Liver (tissue), 9 donors: ENCODE results near the gene TJAP1. TPM values are rescaled to one million over a fixed set of nuclear protein-coding genes. Genes with fewer than 3 reads are reported as not detected.

Source experiments
- DNase-seq: peaks from one replicate; pipeline ENCODE4 v3.0.0-alpha.2; 2017; ENCODE audit warnings: low spot score
- H3K27ac ChIP-seq, 2 donors: one replicate each; pipeline ENCODE4 v1.7.0; 2013; ENCODE audit warnings: inconsistent platforms in 2 of 2, low read length in 2 of 2, control low read depth in 1 of 2, low read depth in 1 of 2, mild to moderate bottlenecking in 1 of 2
- H3K27me3 ChIP-seq, 4 donors: one replicate each; pipeline versions ENCODE4 v1.6.1 to v1.7.0; 2013; ENCODE audit warnings: low read length in 3 of 4, inconsistent platforms in 1 of 4, mild to moderate bottlenecking in 1 of 4, moderate library complexity in 1 of 4; ENCODE audit not compliant: control insufficient read depth in 4 of 4, insufficient read depth in 4 of 4
- H3K36me3 ChIP-seq, 4 donors: one replicate each; pipeline versions ENCODE4 v1.6.1 to v1.7.0; 2013; ENCODE audit warnings: low read length in 3 of 4, mild to moderate bottlenecking in 3 of 4, low read depth in 1 of 4, moderate library complexity in 1 of 4; ENCODE audit not compliant: control insufficient read depth in 4 of 4, insufficient read depth in 3 of 4
- H3K4me1 ChIP-seq, 4 donors: one replicate each; pipeline versions ENCODE4 v1.6.1 to v1.7.0; 2013; ENCODE audit warnings: low read length in 3 of 4, mild to moderate bottlenecking in 3 of 4, moderate library complexity in 1 of 4; ENCODE audit not compliant: control insufficient read depth in 4 of 4, insufficient read depth in 4 of 4
- H3K4me3 ChIP-seq, 3 donors: one replicate each; pipeline versions ENCODE4 v1.6.1 to v1.7.0; 2013; ENCODE audit warnings: low read length in 3 of 3, control low read depth in 1 of 3, low read depth in 1 of 3, mild to moderate bottlenecking in 1 of 3
- H3K9ac ChIP-seq, 2 donors: one replicate each; pipeline ENCODE4 v1.7.0; 2013; ENCODE audit warnings: low read length in 2 of 2, mild to moderate bottlenecking in 2 of 2, moderate library complexity in 2 of 2, control low read depth in 1 of 2, low read depth in 1 of 2
- H3K9me3 ChIP-seq, 4 donors: one replicate each; pipeline versions ENCODE4 v1.6.1 to v1.7.0; 2013; ENCODE audit warnings: low read length in 3 of 4; ENCODE audit not compliant: control insufficient read depth in 4 of 4
- ATF3 ChIP-seq: IDR thresholded peaks from 2 replicates; pipeline ENCODE4 v1.6.1; 2016; ENCODE audit warnings: antibody characterized with exemption
- CTCF ChIP-seq: fragments of 150-350 bp; IDR thresholded peaks from 2 replicates; pipeline ENCODE4 v1.5.1; 2017; ENCODE audit warnings: improper control_type of control experiment, low read depth, low read length; ENCODE audit not compliant: missing input control
- EGR1 ChIP-seq, 2 donors: IDR thresholded peaks; 2 replicates each; pipeline ENCODE4 v1.6.1; 2016 to 2018; ENCODE audit warnings: antibody characterized with exemption in 2 of 2, low read depth in 2 of 2
- FOXA1 ChIP-seq: IDR thresholded peaks from 2 replicates; pipeline ENCODE4 v1.6.1; 2016; ENCODE audit warnings: antibody characterized with exemption
- FOXA2 ChIP-seq: IDR thresholded peaks from 2 replicates; pipeline ENCODE4 v1.6.1; 2016; ENCODE audit warnings: antibody characterized with exemption
- GABPA ChIP-seq, 2 donors: IDR thresholded peaks in 1 of 2; conservative IDR thresholded peaks in 1 of 2; 2 replicates each; pipeline ENCODE4 v1.6.1; 2016; ENCODE audit warnings: antibody characterized with exemption in 2 of 2, mild to moderate bottlenecking in 1 of 2, moderate library complexity in 1 of 2
- HNF4A ChIP-seq, 2 donors: conservative IDR thresholded peaks; 2 replicates each; pipeline ENCODE4 v1.6.1; 2016; ENCODE audit warnings: antibody characterized with exemption in 2 of 2, mild to moderate bottlenecking in 2 of 2
- HNF4G ChIP-seq: IDR thresholded peaks from 2 replicates; pipeline ENCODE4 v1.6.1; 2016; ENCODE audit warnings: antibody characterized with exemption
- JUND ChIP-seq, 2 donors: IDR thresholded peaks; 2 replicates each; pipeline ENCODE4 v1.6.1; 2016; ENCODE audit warnings: antibody characterized with exemption in 2 of 2
- MAX ChIP-seq: IDR thresholded peaks from 2 replicates; pipeline ENCODE4 v1.6.1; 2016; ENCODE audit warnings: antibody characterized with exemption
- NR2F2 ChIP-seq: IDR thresholded peaks from 2 replicates; pipeline ENCODE4 v1.6.1; 2016; ENCODE audit warnings: antibody characterized with exemption
- RAD21 ChIP-seq, 2 donors: IDR thresholded peaks; 2 replicates each; pipeline ENCODE4 v1.6.1; 2016; ENCODE audit warnings: antibody characterized with exemption in 2 of 2, mild to moderate bottlenecking in 2 of 2
- REST ChIP-seq: IDR thresholded peaks from 2 replicates; pipeline ENCODE4 v1.6.1; 2016; ENCODE audit warnings: antibody characterized with exemption, mild to moderate bottlenecking
- RXRA ChIP-seq, 2 donors: IDR thresholded peaks; 2 replicates each; pipeline ENCODE4 v1.6.1; 2017 to 2018; ENCODE audit warnings: antibody characterized with exemption in 2 of 2, mild to moderate bottlenecking in 1 of 2
- SP1 ChIP-seq: IDR thresholded peaks from 2 replicates; pipeline ENCODE4 v1.6.1; 2018; ENCODE audit warnings: antibody characterized with exemption, mild to moderate bottlenecking
- TAF1 ChIP-seq: conservative IDR thresholded peaks from 2 replicates; pipeline ENCODE4 v1.6.1; 2016; ENCODE audit warnings: antibody characterized with exemption, mild to moderate bottlenecking
- YY1 ChIP-seq: IDR thresholded peaks from 2 replicates; pipeline ENCODE4 v1.6.1; 2016; ENCODE audit warnings: antibody characterized with exemption, mild to moderate bottlenecking
- ZBTB33 ChIP-seq: IDR thresholded peaks from 2 replicates; pipeline ENCODE4 v1.6.1; 2016; ENCODE audit warnings: antibody characterized with exemption
- WGBS: extraction: QIAGEN DNeasy Blood & Tissue Kit; methylation state at CpG from one replicate; pipeline ENCODE4 v1.1.7; 2013; 5-methylcytosine and 5-hydroxymethylcytosine counted together
- polyA plus RNA-seq, 2 donors: library from polyadenylated mRNA; stranded (reverse) in 1 of 2; unstranded in 1 of 2; fragments of 200-250 nt in 1 of 2; fragments of >200 nt in 1 of 2; fragmentation: Nextera tagmentation in 1 of 2; extraction: Ambion mirVana in 1 of 2; gene quantifications; one replicate each; pipeline versions ENCODE4 v1.2.1 to v1.2.3, GENCODE V29; 2013 to 2015
- total RNA-seq, 2 donors: library from RNA; depleted of rRNA; stranded (reverse); fragments of >200 nt; gene quantifications; one replicate each; pipeline ENCODE4 v1.2.3, GENCODE V29; 2014
- donor health status: healthy.
- donor health status: healthy.
- donor health status: healthy.
- donor health status: healthy.
- donor health status: healthy.

Gene TJAP1
- total and polyA plus RNA-seq, 4 donors: 6.9 to 10.3 (median 7.8) TPM

- no peak overlapping the region for H3K4me3 ChIP-seq
- H3K27me3 ChIP-seq: no peaks in the 10 kb centered on the region
- H3K9me3 ChIP-seq: no peaks in the 10 kb centered on the region
- TF ChIP-seq CTCF (no peak), RAD21 (IDR thresholded peaks at IDR 0.05) (no peak), TAF1 (no peak), FOXA1 (no peak)
- no peak overlapping the region for H3K27ac ChIP-seq
- no peak overlapping the region for H3K9ac ChIP-seq
- 95% methylated on average over 4 of the region's 4 CpGs for WGBS
- no peak for DNase-seq
- peaks cover 5 to 22% (median 17%) of the 10 kb centered on the region in 4 donors for H3K4me1 ChIP-seq
- peaks cover 7 to 59% (median 31%) of the 10 kb centered on the region in 4 donors for H3K36me3 ChIP-seq
Measured at GRCh38 chr6:43502666-43503065, 25.3 kb downstream of the TJAP1 start.

GRCh38 chr6:43503443-43503842 lies 26.1 kb downstream of the TJAP1 start:
- WGBS: 92% methylated on average over 8 of the region's 8 CpGs
- Histone ChIP-seq H3K27me3 (peaks cover 0 to 3% (median 0%) of the 10 kb centered on the region in 4 donors), H3K4me1 (peaks cover 5 to 18% (median 16%) of the 10 kb centered on the region in 4 donors), H3K4me3 (no peak overlapping the region), H3K36me3 (peaks cover 7 to 58% (median 31%) of the 10 kb centered on the region in 4 donors), H3K9me3 (no peaks in the 10 kb centered on the region), H3K27ac (no peak overlapping the region), H3K9ac (no peak overlapping the region)
- DNase-seq: no peak
- no peak for TF ChIP-seq FOXA2
- TF ChIP-seq ZBTB33: no peak
- TF ChIP-seq FOXA1: no peak
- no peak for TF ChIP-seq SP1
- no peak for TF ChIP-seq GABPA (IDR thresholded peaks at IDR 0.05 in 1 of 2, conservative IDR thresholded peaks at IDR 0.05 in 1 of 2)
- TF ChIP-seq NR2F2: no peak
- TF ChIP-seq TAF1: no peak
- no peak for TF ChIP-seq EGR1 (IDR thresholded peaks at IDR 0.05; ENCODE audit: low read depth in 2 of 2)
- no peak for TF ChIP-seq ATF3
- TF ChIP-seq YY1: no peak
- no peak for TF ChIP-seq RXRA (IDR thresholded peaks at IDR 0.05)
- no peak for TF ChIP-seq MAX
- no peak for TF ChIP-seq HNF4G
- TF ChIP-seq REST: no peak
- TF ChIP-seq HNF4A (conservative IDR thresholded peaks at IDR 0.05): no peak
- no peak for TF ChIP-seq JUND (IDR thresholded peaks at IDR 0.05)
